OCI-LY7 (cell line): ENCODE data around the gene MARK3. TPM values are rescaled to one million over a fixed set of nuclear protein-coding genes. Genes with fewer than 3 reads are reported as not detected.

ENCODE experiments used
- BruUV-seq: library from RNA; stranded (reverse); fragments of 400-500 nt; replicated peaks from 2 replicates; lab custom pipeline; 2021; lab: Mats Ljungman, UMichigan
- CTCF ChIA-PET: fragments of 300-600 bp; sonication (Branson Sonifier 250); formaldehyde crosslinking; loops from one replicate; lab custom pipeline; 2022; ENCODE audit warnings: antibody characterized with exemption; ENCODE audit not compliant: unreplicated experiment; lab: Charles Lee
- POLR2A ChIA-PET: fragments of 300-600 bp; sonication (Branson Sonifier 250); formaldehyde crosslinking; loops from one replicate; lab custom pipeline; 2022; ENCODE audit warnings: antibody characterized with exemption; lab: Charles Lee
- DNase-seq: peaks from one replicate; pipeline ENCODE4 v3.0.0-alpha.2; 2015; ENCODE audit warnings: low spot score
- H2AFZ ChIP-seq: fragments of 200-600 bp; sonication (generic), shearing (Covaris generic); 2 replicates; pipeline ENCODE4 v1.6.1; 2014; ENCODE audit warnings: mild to moderate bottlenecking, antibody characterized with exemption, low read length, moderate library complexity
- H3K27ac ChIP-seq: fragments of 200-600 bp; sonication (generic); 2 replicates; pipeline ENCODE4 v1.5.1; 2014; ENCODE audit warnings: mixed run types, low read depth, mild to moderate bottlenecking, moderate library complexity, low read length, inconsistent platforms; ENCODE audit not compliant: poor library complexity, severe bottlenecking
- H3K36me3 ChIP-seq: fragments of 200-600 bp; sonication (generic); 2 replicates; pipeline ENCODE4 v1.6.1; 2014; ENCODE audit warnings: mild to moderate bottlenecking, antibody characterized with exemption, low read length, moderate library complexity, mixed read lengths; ENCODE audit not compliant: insufficient read depth
- H3K4me1 ChIP-seq: fragments of 200-600 bp; sonication (generic); 2 replicates; pipeline ENCODE4 v1.5.1; 2014; ENCODE audit warnings: mild to moderate bottlenecking, low read length; ENCODE audit not compliant: insufficient read depth, poor library complexity, severe bottlenecking
- H3K4me2 ChIP-seq: fragments of 200-600 bp; sonication (generic); 2 replicates; pipeline ENCODE4 v1.6.1; 2014; ENCODE audit warnings: mild to moderate bottlenecking, low read length
- H3K4me3 ChIP-seq: fragments of 200-600 bp; sonication (generic); 2 replicates; pipeline ENCODE4 v1.5.1; 2014; ENCODE audit warnings: mild to moderate bottlenecking, low read depth, low read length; ENCODE audit not compliant: poor library complexity, severe bottlenecking
- H3K79me2 ChIP-seq: fragments of 200-600 bp; sonication (generic); 2 replicates; pipeline ENCODE4 v1.6.1; 2016; ENCODE audit warnings: low read depth, mild to moderate bottlenecking, low read length, moderate library complexity, mixed read lengths; ENCODE audit not compliant: insufficient read depth
- H3K9me2 ChIP-seq: fragments of 200-600 bp; sonication (generic); 2 replicates; pipeline ENCODE4 v1.6.1; 2016; ENCODE audit warnings: mild to moderate bottlenecking, low read length, mixed read lengths; ENCODE audit not compliant: insufficient read depth
- H3K9me3 ChIP-seq: fragments of 200-600 bp; sonication (generic); 2 replicates; pipeline ENCODE4 v1.6.1; 2014; ENCODE audit warnings: mild to moderate bottlenecking, mixed run types, low read length, mixed read lengths
- H4K20me1 ChIP-seq: fragments of 200-600 bp; sonication (generic); 2 replicates; pipeline ENCODE4 v1.6.1; 2014; ENCODE audit warnings: mild to moderate bottlenecking, antibody characterized with exemption, low read length, moderate library complexity, mixed read lengths; ENCODE audit not compliant: insufficient read depth
- EZH2phosphoT487 ChIP-seq: fragments of 200-600 bp; sonication (generic); IDR thresholded peaks from 2 replicates; pipeline ENCODE4 v1.6.1; 2018; ENCODE audit warnings: low read depth, borderline replicate concordance, mild to moderate bottlenecking, mixed run types, antibody characterized with exemption, low read length, moderate library complexity, mixed read lengths
- intact Hi-C: fragments of 100-400 bp; cut with micrococcal nuclease; formaldehyde crosslinking; loops from one replicate; pipeline ENCODE4 v1.10.0; 2022; ENCODE audit not compliant: unreplicated experiment
- total RNA-seq, 2 experiments: library from RNA; depleted of rRNA in 1 of 2; stranded (reverse); fragments of >200 nt in 1 of 2; shearing (Covaris generic) in 1 of 2; gene quantifications; 2 replicates each; pipeline ENCODE4 v1.2.3, GENCODE V29; 2014 to 2022
- TF ChIP-seq, protein P1 (sequence below): fragments of 200-600 bp; sonication (generic); conservative IDR thresholded peaks from 2 replicates; pipeline ENCODE4 v1.5.1; 2014; ENCODE audit warnings: mild to moderate bottlenecking, antibody characterized with exemption, low read length, moderate library complexity, mixed read lengths

The MARK3 gene
- total RNA-seq, 2 experiments from 2014 or later, result 70.8 to 83.6 TPM

DNA sequence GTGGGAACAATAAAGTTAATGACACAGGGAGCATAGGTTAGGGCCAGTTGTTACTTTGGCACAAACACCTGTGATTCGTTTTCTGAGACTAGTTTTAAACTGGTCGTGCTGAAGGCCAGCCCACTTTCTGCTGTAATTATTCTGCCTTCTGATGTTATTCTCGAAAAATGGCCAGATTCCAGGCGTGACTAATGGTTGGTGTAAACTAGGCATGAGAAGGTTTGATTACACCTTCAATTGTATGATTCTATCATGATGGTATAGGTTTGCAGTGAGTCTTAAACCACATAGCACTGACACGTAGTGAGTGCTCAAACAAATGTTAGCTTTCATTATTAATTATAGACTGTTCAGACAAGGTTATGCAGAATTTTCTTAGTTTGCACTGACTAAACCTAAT lies 98.4 kb downstream of the MARK3 start:
- H2AFZ ChIP-seq, result no peak overlapping the region
- H3K4me3 ChIP-seq, result no peak overlapping the region
- no peaks in the 10 kb centered on the region for H3K9me2 ChIP-seq
- CTCF ChIA-PET, result no interaction called here
- BruUV-seq, result TSS peak; percentile 36
- no peaks in the 10 kb centered on the region for H3K9me3 ChIP-seq
- H4K20me1 ChIP-seq, result peaks cover 3% of the 10 kb centered on the region; the same call in 1 of the 2 replicates
- H3K79me2 ChIP-seq, result no peaks in the 10 kb centered on the region
- POLR2A ChIA-PET, result no interaction called here
- no peak for DNase-seq
- H3K27ac ChIP-seq, result no peak overlapping the region
- TF ChIP-seq, protein P1, sequence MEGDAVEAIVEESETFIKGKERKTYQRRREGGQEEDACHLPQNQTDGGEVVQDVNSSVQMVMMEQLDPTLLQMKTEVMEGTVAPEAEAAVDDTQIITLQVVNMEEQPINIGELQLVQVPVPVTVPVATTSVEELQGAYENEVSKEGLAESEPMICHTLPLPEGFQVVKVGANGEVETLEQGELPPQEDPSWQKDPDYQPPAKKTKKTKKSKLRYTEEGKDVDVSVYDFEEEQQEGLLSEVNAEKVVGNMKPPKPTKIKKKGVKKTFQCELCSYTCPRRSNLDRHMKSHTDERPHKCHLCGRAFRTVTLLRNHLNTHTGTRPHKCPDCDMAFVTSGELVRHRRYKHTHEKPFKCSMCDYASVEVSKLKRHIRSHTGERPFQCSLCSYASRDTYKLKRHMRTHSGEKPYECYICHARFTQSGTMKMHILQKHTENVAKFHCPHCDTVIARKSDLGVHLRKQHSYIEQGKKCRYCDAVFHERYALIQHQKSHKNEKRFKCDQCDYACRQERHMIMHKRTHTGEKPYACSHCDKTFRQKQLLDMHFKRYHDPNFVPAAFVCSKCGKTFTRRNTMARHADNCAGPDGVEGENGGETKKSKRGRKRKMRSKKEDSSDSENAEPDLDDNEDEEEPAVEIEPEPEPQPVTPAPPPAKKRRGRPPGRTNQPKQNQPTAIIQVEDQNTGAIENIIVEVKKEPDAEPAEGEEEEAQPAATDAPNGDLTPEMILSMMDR, result no peak
- no peak for TF ChIP-seq EZH2phosphoT487
- no peak overlapping the region for H3K4me2 ChIP-seq
- peaks cover 73% of the 10 kb centered on the region for H3K36me3 ChIP-seq
- intact Hi-C loops, result no loop called here
- H3K4me1 ChIP-seq, result peaks cover 14% of the 10 kb centered on the region

DNA sequence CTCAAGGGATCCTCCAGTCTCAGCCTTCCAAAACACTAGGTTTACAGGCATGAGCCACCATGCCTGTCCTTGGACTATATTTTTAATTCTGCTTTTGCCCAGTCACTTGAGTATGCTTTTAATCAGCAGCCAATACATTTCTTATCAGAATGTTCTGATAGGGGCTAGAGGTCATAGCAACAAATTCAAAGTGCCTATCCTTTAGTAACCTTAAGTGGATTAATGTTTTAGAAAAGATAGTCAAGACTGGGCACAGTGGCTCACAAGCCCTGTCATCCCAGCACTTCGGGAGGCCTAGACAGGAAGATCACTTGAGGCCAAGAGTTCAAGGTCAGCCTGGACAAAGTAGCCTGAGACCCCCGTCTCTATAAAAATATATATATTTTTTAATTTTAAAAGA lies 100.3 kb downstream of the MARK3 start:
- no peak overlapping the region for H2AFZ ChIP-seq
- ChIA-PET POLR2A (no interaction called here), CTCF (no interaction called here)
- peaks cover 8% of the 10 kb centered on the region for H3K4me1 ChIP-seq
- no TSS peak for BruUV-seq
- intact Hi-C loops, result no loop called here
- TF ChIP-seq EZH2phosphoT487, result no peak
- TF ChIP-seq, protein P1, result no peak
- H3K27ac ChIP-seq, result no peak overlapping the region
- no peak for DNase-seq
- H3K4me3 ChIP-seq, result no peak overlapping the region
- H3K9me3 ChIP-seq, result no peaks in the 10 kb centered on the region
- H3K36me3 ChIP-seq, result peaks cover 65% of the 10 kb centered on the region
- no peak overlapping the region for H3K4me2 ChIP-seq
- no peaks in the 10 kb centered on the region for H3K9me2 ChIP-seq
- no peaks in the 10 kb centered on the region for H3K79me2 ChIP-seq
- H4K20me1 ChIP-seq, result peaks cover 3% of the 10 kb centered on the region; the same call in 1 of the 2 replicates

DNA sequence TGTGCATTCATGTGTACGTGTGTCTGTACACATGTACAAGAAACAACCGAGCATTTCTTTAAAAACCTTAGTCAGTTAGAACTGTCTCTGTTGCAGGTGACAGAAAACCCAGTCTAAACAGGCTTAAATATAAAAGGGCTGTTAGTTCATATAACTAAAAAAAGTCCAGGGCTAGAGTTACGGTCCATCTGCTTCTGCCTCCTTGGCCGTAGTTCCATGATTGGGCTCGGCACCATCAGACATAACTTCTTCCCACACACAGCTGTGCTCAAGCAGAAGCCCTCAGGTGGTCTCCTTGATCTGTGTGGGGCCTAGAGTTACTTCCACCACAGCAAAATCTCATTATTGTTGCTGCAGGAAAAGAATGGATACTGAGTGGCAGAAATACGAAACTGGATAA lies 102.9 kb downstream of the MARK3 start:
- no peak overlapping the region for H3K4me2 ChIP-seq
- H4K20me1 ChIP-seq, result no peaks in the 10 kb centered on the region
- BruUV-seq, result no TSS peak
- H3K9me3 ChIP-seq, result no peaks in the 10 kb centered on the region
- no peaks in the 10 kb centered on the region for H3K9me2 ChIP-seq
- no peak overlapping the region for H3K27ac ChIP-seq
- no peak overlapping the region for H3K4me3 ChIP-seq
- POLR2A ChIA-PET, result no interaction called here
- CTCF ChIA-PET, result no interaction called here
- no peak overlapping the region for H2AFZ ChIP-seq
- intact Hi-C loops, result no loop called here
- peaks cover 62% of the 10 kb centered on the region for H3K36me3 ChIP-seq
- no peak for DNase-seq
- no peaks in the 10 kb centered on the region for H3K79me2 ChIP-seq
- TF ChIP-seq, protein P1, result no peak
- no peak for TF ChIP-seq EZH2phosphoT487
- no peaks in the 10 kb centered on the region for H3K4me1 ChIP-seq
